ENCODE data around the gene TIPARP.

DNA sequence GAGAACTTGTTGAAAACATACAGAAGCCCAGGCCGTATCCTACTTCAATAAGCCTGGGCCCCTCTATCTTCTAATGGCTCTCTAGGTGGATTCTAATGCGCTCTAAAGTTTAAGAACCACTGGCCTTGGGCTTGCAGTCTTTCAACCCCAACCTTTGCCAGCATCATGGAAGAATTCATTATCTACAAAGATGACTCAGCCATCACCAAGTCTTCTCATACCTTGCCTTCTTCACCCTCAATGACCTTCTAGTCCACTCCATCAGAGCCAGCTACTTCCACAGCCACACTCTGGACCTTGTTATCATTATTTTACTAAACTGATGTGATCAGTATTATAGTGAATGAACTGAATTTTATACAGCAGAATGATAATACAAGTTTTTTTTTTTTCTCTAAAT, 16.9 kb upstream of the TIPARP start:
- TF ChIP-seq POLR2AphosphoS5 (IDR thresholded peaks at IDR 0.05; ENCODE audit: low read depth, low read length) (no peak), TAF1 (IDR thresholded peaks at IDR 0.05; ENCODE audit: borderline replicate concordance, insufficient read depth, low read length) (no peak), SIN3A (IDR thresholded peaks at IDR 0.05; ENCODE audit: borderline replicate concordance, insufficient read depth, low read length) (no peak), FOXP2 (optimal IDR thresholded peaks at IDR 0.05; ENCODE audit: borderline replicate concordance, extremely low read depth, extremely low read length, insufficient read depth) (no peak)
- TF ChIP-seq, protein P1, sequence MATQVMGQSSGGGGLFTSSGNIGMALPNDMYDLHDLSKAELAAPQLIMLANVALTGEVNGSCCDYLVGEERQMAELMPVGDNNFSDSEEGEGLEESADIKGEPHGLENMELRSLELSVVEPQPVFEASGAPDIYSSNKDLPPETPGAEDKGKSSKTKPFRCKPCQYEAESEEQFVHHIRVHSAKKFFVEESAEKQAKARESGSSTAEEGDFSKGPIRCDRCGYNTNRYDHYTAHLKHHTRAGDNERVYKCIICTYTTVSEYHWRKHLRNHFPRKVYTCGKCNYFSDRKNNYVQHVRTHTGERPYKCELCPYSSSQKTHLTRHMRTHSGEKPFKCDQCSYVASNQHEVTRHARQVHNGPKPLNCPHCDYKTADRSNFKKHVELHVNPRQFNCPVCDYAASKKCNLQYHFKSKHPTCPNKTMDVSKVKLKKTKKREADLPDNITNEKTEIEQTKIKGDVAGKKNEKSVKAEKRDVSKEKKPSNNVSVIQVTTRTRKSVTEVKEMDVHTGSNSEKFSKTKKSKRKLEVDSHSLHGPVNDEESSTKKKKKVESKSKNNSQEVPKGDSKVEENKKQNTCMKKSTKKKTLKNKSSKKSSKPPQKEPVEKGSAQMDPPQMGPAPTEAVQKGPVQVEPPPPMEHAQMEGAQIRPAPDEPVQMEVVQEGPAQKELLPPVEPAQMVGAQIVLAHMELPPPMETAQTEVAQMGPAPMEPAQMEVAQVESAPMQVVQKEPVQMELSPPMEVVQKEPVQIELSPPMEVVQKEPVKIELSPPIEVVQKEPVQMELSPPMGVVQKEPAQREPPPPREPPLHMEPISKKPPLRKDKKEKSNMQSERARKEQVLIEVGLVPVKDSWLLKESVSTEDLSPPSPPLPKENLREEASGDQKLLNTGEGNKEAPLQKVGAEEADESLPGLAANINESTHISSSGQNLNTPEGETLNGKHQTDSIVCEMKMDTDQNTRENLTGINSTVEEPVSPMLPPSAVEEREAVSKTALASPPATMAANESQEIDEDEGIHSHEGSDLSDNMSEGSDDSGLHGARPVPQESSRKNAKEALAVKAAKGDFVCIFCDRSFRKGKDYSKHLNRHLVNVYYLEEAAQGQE (IDR thresholded peaks at IDR 0.05; ENCODE audit: insufficient read depth in 1 of 2, low read depth in 2 of 2, low read length in 2 of 2) = no peak

Data from PFSK-1 (cell line).